ENCODE measurements around the gene PRSS12. TPM values are rescaled to one million over a fixed set of nuclear protein-coding genes. Genes with fewer than 3 reads are reported as not detected.

The PRSS12 gene
- polyA plus RNA-seq, 3 donors: not detected

DNA sequence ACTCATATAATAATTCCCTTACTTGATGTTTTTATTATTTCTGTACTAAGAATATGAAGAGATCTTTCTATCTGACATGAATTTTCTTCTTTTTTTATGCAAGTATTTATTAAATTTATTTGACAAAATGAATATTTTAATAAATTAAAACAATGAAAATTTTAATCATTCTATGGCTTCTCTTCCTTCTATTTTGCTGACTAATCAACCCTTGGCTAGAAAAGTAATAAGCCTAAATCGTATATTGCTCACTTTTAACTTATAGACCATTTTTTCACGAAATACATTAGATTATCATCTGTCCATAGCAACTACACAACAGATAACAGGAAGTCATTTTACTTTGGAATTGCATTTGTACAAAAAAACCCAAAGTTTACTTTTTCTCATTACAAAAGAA is 38.6 kb downstream of the PRSS12 start:
- no peak for DNase-seq
- TF ChIP-seq, protein P1, sequence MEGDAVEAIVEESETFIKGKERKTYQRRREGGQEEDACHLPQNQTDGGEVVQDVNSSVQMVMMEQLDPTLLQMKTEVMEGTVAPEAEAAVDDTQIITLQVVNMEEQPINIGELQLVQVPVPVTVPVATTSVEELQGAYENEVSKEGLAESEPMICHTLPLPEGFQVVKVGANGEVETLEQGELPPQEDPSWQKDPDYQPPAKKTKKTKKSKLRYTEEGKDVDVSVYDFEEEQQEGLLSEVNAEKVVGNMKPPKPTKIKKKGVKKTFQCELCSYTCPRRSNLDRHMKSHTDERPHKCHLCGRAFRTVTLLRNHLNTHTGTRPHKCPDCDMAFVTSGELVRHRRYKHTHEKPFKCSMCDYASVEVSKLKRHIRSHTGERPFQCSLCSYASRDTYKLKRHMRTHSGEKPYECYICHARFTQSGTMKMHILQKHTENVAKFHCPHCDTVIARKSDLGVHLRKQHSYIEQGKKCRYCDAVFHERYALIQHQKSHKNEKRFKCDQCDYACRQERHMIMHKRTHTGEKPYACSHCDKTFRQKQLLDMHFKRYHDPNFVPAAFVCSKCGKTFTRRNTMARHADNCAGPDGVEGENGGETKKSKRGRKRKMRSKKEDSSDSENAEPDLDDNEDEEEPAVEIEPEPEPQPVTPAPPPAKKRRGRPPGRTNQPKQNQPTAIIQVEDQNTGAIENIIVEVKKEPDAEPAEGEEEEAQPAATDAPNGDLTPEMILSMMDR (IDR thresholded peaks at IDR 0.05): no peak
- H2AFZ ChIP-seq (ENCODE audit: insufficient read depth, low read depth, low read length, poor library complexity, severe bottlenecking): no peak overlapping the region
- Mint-ChIP-seq H3K27ac (no peak overlapping the region), H3K27me3 (ENCODE audit: low read depth in 3 of 3) (peaks cover 0 to 1% (median 0%) of the 10 kb centered on the region in 3 donors), H3K36me3 (no peaks in the 10 kb centered on the region), H3K9me3 (peaks cover 0 to 2% (median 0%) of the 10 kb centered on the region in 7 donors), H3K4me3 (no peak overlapping the region), H3K4me1 (no peaks in the 10 kb centered on the region)
- H3K4me1 ChIP-seq (ENCODE audit: control insufficient read depth in 1 of 2, insufficient read depth in 2 of 2, low read length in 2 of 2): no peaks in the 10 kb centered on the region
- H3K27me3 ChIP-seq (ENCODE audit: control insufficient read depth in 2 of 2, insufficient read depth in 2 of 2, low read length in 2 of 2): no peaks in the 10 kb centered on the region
- H4K20me1 ChIP-seq (ENCODE audit: insufficient read depth, low read length): no peaks in the 10 kb centered on the region
- H3K4me3 ChIP-seq (replicated peaks in 1 of 3; ENCODE audit: low read depth in 2 of 3, low read length in 3 of 3): no peak overlapping the region
- H3K9ac ChIP-seq (ENCODE audit: insufficient read depth, low read length, poor library complexity, severe bottlenecking): no peak overlapping the region
- no peak overlapping the region for H3K27ac ChIP-seq (ENCODE audit: low read depth in 1 of 2, low read length in 2 of 2)
- H3K79me2 ChIP-seq (ENCODE audit: insufficient read depth, low read length): no peaks in the 10 kb centered on the region
- no peaks in the 10 kb centered on the region for H3K36me3 ChIP-seq (replicated peaks in 1 of 2; ENCODE audit: control insufficient read depth in 1 of 2, insufficient read depth in 2 of 2, low read length in 2 of 2)
- intact Hi-C loops (cut with micrococcal nuclease): no loop called here
- no peaks in the 10 kb centered on the region for H3K9me3 ChIP-seq (replicated peaks in 1 of 2; ENCODE audit: control insufficient read depth in 1 of 2, insufficient read depth in 1 of 2, low read length in 2 of 2)
- 70% methylated on average over 2 of the region's 2 CpGs for WGBS (ENCODE audit: insufficient coverage)
- no peak overlapping the region for H3K4me2 ChIP-seq (replicated peaks; ENCODE audit: extremely low read depth, low read length, poor library complexity, severe bottlenecking)

DNA sequence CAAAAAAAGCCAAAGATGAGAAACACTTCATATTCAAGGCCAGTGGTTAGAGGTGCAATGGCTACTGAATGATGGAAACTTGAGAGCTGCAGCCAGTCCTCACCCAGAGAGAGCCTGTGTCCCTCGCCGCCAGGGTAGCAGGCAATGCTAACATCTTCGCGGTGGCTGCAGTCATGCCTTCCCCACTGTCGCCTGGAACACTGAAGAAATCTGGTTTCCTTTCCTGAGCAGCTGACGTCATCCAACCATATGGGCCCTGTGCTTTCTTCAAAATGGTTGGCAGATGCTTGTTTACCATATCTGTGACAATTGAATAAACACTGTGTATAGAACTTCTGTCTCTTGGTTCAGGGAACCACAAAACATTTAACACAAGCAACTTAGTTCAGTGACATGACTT is 39.7 kb downstream of the PRSS12 start:
- WGBS (ENCODE audit: insufficient coverage): 66% methylated on average over 6 of the region's 6 CpGs
- H3K36me3 ChIP-seq (replicated peaks in 1 of 2; ENCODE audit: control insufficient read depth in 1 of 2, insufficient read depth in 2 of 2, low read length in 2 of 2): no peaks in the 10 kb centered on the region

More for the DNA sequence above, 39.7 kb downstream of the PRSS12 start:
- DNase-seq: no peak
- no peaks in the 10 kb centered on the region for H3K9me3 ChIP-seq (replicated peaks in 1 of 2; ENCODE audit: control insufficient read depth in 1 of 2, insufficient read depth in 1 of 2, low read length in 2 of 2)
- H3K4me3 ChIP-seq (replicated peaks in 1 of 3; ENCODE audit: low read depth in 2 of 3, low read length in 3 of 3): no peak overlapping the region
- H3K9ac ChIP-seq (ENCODE audit: insufficient read depth, low read length, poor library complexity, severe bottlenecking): no peak overlapping the region
- Mint-ChIP-seq H3K27ac (no peak overlapping the region), H3K4me1 (no peaks in the 10 kb centered on the region), H3K27me3 (ENCODE audit: low read depth in 3 of 3) (no peaks in the 10 kb centered on the region), H3K9me3 (peaks cover 0 to 1% (median 0%) of the 10 kb centered on the region in 7 donors), H3K36me3 (no peaks in the 10 kb centered on the region), H3K4me3 (no peak overlapping the region)
- H4K20me1 ChIP-seq (ENCODE audit: insufficient read depth, low read length): no peaks in the 10 kb centered on the region
- no peaks in the 10 kb centered on the region for H3K79me2 ChIP-seq (ENCODE audit: insufficient read depth, low read length)
- H2AFZ ChIP-seq (ENCODE audit: insufficient read depth, low read depth, low read length, poor library complexity, severe bottlenecking): no peak overlapping the region
- no peak overlapping the region for H3K27ac ChIP-seq (ENCODE audit: low read depth in 1 of 2, low read length in 2 of 2)
- intact Hi-C loops (cut with micrococcal nuclease): no loop called here
- H3K4me1 ChIP-seq (ENCODE audit: control insufficient read depth in 1 of 2, insufficient read depth in 2 of 2, low read length in 2 of 2): no peaks in the 10 kb centered on the region
- H3K27me3 ChIP-seq (ENCODE audit: control insufficient read depth in 2 of 2, insufficient read depth in 2 of 2, low read length in 2 of 2): no peaks in the 10 kb centered on the region
- TF ChIP-seq, protein P1 (IDR thresholded peaks at IDR 0.05): no peak
- H3K4me2 ChIP-seq (replicated peaks; ENCODE audit: extremely low read depth, low read length, poor library complexity, severe bottlenecking): no peak overlapping the region
